IPS-18c (cell line): ENCODE results near the gene SPRYD7.

ENCODE experiments used
- H3K4me3 ChIP-seq: 2 replicates; pipeline ENCODE4 v1.7.0; 2013; ENCODE audit warnings: low read depth, mild to moderate bottlenecking, low read length, moderate library complexity; ENCODE audit not compliant: insufficient read depth
- H3K9me3 ChIP-seq: one replicate; pipeline ENCODE4 v1.6.1; 2013; ENCODE audit warnings: mild to moderate bottlenecking, low read length, moderate library complexity; ENCODE audit not compliant: control insufficient read depth, insufficient read depth

Gene SPRYD7

GRCh38 chr13:49890376-49890775 lies 45.8 kb downstream of the SPRYD7 start:
- no peaks in the 10 kb centered on the region for H3K9me3 ChIP-seq
- no peak overlapping the region for H3K4me3 ChIP-seq

- Histone ChIP-seq H3K9me3 (peaks cover 17% of the 10 kb centered on the region), H3K4me3 (no peak overlapping the region)
These were observed 57.5 kb downstream of the SPRYD7 start for GRCh38 chr13:49878682-49879081.

- H3K9me3 ChIP-seq: peaks cover 17% of the 10 kb centered on the region
- H3K4me3 ChIP-seq: no peak overlapping the region
These were observed 58.4 kb downstream of the SPRYD7 start for GRCh38 chr13:49877629-49878218.

- H3K4me3 ChIP-seq: no peak overlapping the region
These were observed 61.7 kb downstream of the SPRYD7 start for GRCh38 chr13:49874430-49874829.

GRCh38 chr13:49869519-49869918 lies 66.6 kb downstream of the SPRYD7 start:
- no peak overlapping the region for H3K4me3 ChIP-seq
- H3K9me3 ChIP-seq: peaks cover under 1% of the 10 kb centered on the region

More at GRCh38 chr13:49874430-49874829, 61.7 kb downstream of the SPRYD7 start:
- peaks cover 13% of the 10 kb centered on the region for H3K9me3 ChIP-seq

- Histone ChIP-seq H3K4me3 (no peak overlapping the region), H3K9me3 (no peaks in the 10 kb centered on the region)
These were observed 68.3 kb downstream of the SPRYD7 start for GRCh38 chr13:49867834-49868233.

GRCh38 chr13:49865218-49865617 lies 70.9 kb downstream of the SPRYD7 start:
- H3K9me3 ChIP-seq: no peaks in the 10 kb centered on the region
- H3K4me3 ChIP-seq: no peak overlapping the region

- H3K4me3 ChIP-seq: no peak overlapping the region
These were observed 71.6 kb downstream of the SPRYD7 start for GRCh38 chr13:49864509-49864908.

More at GRCh38 chr13:49864509-49864908, 71.6 kb downstream of the SPRYD7 start:
- H3K9me3 ChIP-seq: no peaks in the 10 kb centered on the region
